CD4-positive, alpha-beta T cell treated with Interleukin-21 for 1 hour (primary cell): ENCODE results near the gene RGS16.
A peak's percentile ranks its signal among the peaks of the same experiment; 100 is the strongest.

Source experiments
- DNase-seq: peaks from one replicate; pipeline ENCODE4 v3.0.0-alpha.2; 2020

Gene RGS16

DNA sequence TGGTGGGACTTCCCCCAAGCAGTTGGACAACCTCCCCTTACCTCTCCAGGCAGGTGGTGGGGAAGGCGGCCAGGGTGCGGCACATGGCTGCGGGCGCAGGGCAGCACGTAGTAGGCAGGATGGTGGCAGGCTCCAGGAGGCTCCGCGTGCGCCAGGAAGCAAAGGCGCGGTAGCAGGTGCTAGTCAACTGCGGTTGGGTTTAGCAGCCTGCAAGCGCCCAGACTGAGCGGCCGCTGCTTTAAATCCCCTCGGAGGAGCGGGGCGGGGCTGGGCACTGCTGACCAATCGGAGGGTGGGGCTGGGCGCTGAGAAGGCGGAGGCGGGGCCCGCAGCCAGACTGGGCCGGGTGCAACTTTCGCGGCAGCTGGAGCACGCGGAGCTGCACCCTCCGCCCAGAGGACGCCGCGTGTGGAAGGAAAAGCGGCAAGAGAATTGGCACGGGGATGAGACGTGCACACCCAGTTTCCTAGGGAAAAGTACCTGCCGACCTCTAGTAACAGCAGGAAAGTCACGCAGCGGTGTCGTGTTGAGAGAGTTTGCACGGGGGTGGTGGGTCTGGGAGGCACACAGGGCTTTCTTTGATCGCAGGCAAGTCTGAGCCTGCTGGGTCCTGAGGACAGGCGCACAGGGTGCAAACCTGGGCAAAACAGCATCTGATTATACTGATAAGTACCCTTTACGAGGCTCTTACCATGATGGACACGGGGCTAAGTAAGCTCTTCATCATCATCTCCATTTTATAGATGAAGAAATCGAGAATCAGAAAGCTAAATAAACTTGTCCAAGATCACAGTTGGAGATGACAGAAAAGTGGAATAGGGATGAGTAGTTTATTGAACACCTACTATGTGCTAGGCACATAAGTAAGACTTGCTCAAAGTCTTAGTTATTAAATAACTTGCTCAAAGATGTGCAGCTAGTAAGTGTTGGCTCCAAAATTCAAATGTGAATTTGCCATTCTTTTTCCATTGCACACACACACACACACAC lies at the start of gene RGS16:
TSS of gene RGS16 (minus strand) at position 215 of the 990 bp plus-strand sequence. CDS start at position 85, 130 bp downstream.
- DNase-seq, result peak; percentile 92

GRCh38 chr1:182653986-182654385 lies 49.8 kb upstream of the RGS16 start:
- no peak for DNase-seq

- DNase-seq, result no peak
Observed at GRCh38 chr1:182652933-182653332, 48.7 kb upstream of the RGS16 start.

GRCh38 chr1:182651339-182651724 lies 47.1 kb upstream of the RGS16 start:
- DNase-seq, result no peak

DNA sequence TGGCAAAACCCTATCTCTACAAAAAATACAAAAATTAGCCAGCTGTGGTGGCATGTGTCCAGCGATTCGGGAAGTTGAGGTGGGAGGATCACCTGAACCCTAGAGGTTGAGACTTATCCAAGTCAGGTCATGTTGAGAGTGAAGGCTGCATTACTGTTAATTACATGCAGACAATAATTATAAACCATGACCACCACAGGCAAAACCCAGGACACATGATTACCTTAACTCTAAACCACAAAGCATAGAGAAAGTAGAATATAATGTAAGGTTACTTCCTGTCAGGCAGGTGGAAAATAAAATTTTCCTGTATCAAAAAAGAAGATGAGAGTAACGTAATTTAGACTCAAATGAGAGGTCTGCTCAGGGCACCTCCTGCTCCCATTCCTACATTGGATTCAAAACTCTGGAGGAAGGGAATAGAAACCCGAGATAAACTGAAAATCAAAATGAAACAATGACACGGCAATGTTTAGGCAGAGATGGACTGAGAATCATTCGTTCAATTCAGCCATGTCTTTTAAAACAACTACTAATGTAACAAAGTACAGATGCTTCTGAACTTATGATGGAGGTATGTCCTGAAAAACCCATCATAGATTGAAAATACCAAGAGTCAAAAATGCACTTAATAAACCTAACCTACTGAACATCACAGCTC lies 46.6 kb upstream of the RGS16 start:
- DNase-seq, result no peak

- no peak for DNase-seq
Observed at GRCh38 chr1:182649041-182649440, 44.9 kb upstream of the RGS16 start.

- DNase-seq, result no peak
Observed at GRCh38 chr1:182646739-182647138, 42.5 kb upstream of the RGS16 start.

DNA sequence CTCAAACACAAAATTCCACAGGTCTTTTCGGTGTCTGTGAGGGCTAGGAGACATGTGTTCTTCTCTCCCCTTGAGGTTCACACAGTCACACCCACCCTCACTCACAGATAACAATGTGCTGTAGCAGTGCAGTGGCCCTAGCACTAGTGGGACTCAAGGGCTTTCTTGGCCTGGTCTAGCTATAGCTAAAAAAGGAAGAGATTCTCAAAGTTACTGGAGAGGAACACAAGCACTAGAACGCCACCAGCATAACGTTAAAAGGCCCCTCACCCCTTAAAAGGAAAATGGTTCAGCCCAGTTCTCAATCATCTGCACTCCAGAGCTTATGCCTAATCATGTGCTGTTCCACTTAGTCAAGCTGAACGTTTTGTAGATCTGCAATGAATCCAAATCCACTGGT lies 40.7 kb upstream of the RGS16 start:
- DNase-seq, result no peak

DNA sequence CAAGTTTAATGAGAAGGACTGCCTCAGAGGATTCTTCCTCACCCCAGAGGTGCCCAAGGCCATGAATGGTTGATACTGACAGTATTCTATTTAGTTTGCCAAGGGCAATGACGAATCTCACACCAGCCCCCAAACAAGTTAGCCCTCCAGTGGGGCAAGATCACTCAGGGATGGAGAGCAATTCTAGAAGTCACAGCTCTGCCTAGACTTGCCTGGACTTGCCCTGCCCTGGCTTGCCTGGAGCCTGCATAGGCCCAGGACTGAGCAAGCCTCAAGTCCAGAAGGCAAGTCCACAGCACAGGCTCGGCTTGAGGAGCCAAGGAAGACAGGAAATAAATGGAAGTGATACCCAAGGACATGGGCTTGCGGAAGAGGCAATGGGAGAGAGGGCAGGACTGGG lies 39.5 kb upstream of the RGS16 start:
- DNase-seq, result no peak

GRCh38 chr1:182642461-182642860 lies 38.3 kb upstream of the RGS16 start:
- DNase-seq, result no peak

- no peak for DNase-seq
Observed at GRCh38 chr1:182641561-182641960, 37.4 kb upstream of the RGS16 start.

GRCh38 chr1:182639330-182639729 lies 35.1 kb upstream of the RGS16 start:
- no peak for DNase-seq

DNA sequence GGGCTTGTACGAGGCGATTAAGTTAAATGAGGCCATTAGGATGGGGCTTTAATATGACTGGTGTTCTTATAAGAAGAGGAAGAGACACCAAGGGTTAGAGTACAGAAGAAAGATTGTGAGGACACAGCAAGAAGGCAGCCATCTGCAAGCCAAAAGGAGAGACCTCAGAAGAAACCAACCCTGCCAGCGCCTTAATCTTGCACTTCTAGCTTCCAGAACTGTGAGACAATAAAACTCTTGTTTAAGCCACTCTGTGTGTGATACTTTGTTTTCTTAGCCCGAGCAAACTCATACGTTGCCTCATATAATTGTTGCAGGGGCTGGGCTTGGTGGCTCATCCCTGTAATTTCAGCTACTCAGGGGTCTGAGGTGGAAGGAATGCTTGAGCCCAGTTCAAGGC lies 33.6 kb upstream of the RGS16 start:
- DNase-seq, result no peak

DNA sequence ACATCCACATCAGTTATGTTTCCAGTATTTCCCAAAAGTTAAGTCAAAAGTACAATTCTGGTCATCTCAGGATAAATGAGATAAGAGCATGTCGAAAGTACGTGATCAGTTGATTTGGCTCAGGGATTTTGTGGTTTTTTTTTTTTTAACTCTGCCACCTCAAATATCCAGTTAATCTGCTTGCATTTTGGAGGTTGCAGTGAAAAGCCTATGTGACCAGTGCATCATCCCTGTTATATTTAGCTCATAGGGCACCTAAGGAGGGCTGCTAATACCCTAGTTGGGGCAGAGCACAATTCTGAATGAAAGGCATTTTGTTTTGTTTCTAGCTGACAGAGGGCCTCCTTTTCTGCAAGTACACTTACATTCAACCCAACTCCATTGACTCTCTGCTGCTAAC lies 31.7 kb upstream of the RGS16 start:
- no peak for DNase-seq

GRCh38 chr1:182634306-182635072 lies 30.3 kb upstream of the RGS16 start:
- DNase-seq, result no peak

- DNase-seq, result no peak
Observed at GRCh38 chr1:182633657-182634281, 29.6 kb upstream of the RGS16 start.

DNA sequence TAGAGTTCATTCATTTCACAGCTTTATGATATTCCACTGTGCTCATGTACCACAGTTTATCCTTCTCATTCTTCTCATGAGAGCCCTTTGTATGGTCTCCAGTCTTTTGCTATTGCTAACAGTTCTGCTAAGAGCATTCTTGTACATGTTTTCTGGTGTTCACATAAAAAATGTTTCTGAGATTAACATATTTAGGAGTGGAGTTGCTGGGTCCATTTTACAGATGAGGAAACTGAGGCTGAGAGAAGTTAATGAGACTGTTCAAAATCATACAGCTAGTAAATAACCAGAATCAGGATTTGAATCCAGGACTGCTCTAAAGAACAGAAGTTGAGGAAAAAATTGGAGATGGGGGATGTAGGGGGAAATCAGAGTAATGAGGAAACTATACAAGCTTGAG lies 28.8 kb upstream of the RGS16 start:
- no peak for DNase-seq

DNA sequence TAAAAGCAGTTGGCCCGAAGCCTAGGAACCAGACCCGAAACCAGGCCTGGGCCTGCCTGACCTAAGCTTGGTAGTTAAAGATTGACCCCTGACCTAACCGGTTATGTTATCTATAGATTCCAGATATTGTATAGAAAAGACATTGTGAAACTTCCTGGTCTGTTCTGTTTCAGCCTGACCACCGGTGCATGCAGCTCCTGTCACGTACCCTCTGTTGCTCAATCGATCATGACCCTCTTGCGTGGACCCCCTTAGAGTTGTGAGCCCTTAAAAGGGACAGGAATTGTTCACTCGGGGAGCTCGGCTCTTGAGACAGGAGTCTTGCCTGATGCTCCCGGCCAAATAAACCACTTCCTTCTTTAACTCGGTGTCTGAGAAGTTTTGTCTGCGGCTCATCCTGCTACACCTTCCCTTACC lies 28.3 kb upstream of the RGS16 start:
- peak; percentile 14 for DNase-seq

DNA sequence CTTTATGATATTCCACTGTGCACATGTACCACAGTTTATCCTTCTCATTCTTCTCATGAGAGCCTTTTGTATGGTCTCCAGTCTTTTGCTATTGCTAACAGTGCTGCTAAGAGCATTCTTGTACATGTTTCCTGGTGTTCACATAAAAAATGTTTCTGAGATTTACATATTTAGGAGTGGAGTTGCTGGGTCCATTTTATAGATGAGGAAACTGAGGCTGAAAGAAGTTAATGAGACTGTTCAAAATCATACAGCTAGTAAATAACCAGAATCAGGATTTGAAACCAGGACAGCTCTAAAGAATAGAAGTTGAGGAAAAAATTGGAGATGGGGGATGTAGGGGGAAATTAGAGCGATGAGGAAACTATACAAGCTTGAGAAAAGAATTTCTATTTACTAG lies 27.8 kb upstream of the RGS16 start:
- no peak for DNase-seq

- no peak for DNase-seq
Observed at GRCh38 chr1:182631053-182631677, 27.0 kb upstream of the RGS16 start.

DNA sequence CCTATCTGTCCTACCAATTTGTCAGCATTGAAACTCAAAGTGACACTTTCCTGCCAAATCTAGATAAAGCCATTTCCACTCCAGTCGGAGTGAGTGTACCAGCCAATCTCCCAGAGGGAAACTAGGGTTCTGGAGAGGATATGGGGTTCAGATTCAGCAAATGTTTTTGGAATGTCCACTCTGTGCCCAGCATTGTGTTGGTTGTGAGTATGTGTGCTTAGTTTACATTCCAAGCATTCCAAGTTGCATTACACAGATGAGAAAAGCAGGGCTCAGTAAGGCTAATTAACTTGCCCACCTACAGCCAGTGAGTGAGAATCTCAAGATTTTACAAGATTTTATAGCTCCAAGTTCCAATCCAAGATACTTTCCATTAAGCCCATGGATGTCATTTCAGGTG lies 26.4 kb upstream of the RGS16 start:
- DNase-seq, result no peak

DNA sequence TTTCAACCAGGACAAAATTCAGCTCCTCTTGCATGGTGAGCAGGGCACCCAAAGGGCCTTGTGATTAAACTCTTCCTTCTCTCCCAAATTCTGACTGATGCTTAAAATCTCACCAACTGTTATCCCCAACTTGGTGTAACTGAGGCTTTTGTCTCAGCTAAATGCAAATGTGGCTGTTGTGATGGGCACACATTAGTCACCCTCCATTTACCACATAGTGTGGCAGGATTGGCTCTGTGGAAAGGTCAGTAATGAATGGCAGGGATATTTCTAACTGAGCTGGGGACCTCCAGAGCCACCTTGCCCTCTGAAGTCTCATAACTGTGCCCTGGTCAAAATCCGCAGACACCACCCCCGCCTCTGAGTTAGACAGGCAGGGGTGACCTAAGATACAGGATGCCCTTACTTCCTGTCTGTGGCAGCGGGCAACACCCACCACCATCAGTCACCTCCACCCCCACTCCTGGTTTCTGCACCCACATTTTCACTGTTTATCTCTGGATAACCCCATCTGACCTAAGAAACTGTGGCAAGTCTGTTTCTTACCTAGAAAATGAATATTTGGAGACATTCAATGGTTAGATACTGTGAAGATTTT lies 25.4 kb upstream of the RGS16 start:
- DNase-seq, result peak; percentile 64
